SIG-M5 (cell line): ENCODE measurements around the gene TNS1.

ENCODE experiments used
- DNase-seq: peaks from one replicate; lab custom pipeline; 2025; lab: John Stamatoyannopoulos, UW

Gene TNS1

DNA sequence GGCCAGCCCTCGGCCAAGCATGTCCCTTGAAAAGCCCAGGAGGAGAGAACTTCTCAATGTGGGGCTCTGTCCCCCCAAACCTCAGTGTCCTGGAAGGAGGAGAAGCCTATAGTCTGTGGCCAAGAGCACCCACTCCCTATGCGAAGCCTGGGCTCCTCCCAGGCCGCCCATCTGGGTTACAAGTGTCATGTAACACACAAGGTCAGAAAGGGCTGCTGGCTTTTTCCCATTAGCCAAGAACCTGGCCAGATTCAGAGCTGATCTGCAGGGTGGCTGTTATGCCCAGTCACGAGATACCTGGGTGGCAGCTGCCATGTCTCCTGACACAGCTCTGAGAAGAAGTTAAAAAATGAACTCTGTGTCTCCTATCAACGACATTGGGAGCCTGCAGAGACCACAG lies 170.7 kb downstream of the TNS1 start:
- DNase-seq: no peak

DNA sequence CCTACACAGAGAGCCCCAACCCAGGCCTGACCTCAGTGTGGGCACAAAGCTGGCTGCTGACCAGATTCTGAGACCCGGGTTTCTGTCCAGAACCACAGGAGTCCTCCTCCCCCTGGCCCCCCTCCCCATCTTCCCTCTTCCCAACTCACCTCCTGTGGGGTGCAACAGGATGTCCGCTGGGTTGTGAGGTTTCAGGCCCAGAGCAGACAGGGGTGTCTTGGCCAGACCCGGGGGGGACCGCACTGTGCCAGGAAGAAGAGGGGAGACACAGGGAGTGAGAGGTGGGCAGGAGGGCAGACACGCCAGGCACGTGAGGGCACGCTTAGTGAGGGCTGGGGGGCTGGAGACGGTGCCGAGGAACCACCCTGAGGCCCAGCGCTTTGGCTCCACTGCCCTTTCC lies 171.5 kb downstream of the TNS1 start:
- no peak for DNase-seq

DNA sequence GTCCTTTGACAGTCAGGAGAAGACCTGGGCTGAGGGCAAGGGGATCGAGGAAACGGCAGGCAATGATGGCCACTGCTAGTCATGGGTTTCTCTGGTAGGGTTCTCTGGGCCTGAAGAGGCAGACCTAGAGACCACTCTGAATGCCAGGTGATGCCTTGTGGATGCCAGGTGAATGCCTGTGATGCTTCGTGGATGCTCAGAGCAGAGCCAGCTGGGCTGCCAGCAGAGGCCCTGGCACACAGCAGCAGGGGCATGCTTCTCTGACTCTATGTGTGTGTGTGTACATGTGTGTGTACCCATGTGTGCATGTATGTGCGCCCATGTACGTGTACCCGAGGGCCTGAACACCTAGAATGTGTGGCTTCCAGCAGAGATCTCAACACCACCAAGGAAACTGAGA lies 172.0 kb downstream of the TNS1 start:
- DNase-seq: no peak

DNA sequence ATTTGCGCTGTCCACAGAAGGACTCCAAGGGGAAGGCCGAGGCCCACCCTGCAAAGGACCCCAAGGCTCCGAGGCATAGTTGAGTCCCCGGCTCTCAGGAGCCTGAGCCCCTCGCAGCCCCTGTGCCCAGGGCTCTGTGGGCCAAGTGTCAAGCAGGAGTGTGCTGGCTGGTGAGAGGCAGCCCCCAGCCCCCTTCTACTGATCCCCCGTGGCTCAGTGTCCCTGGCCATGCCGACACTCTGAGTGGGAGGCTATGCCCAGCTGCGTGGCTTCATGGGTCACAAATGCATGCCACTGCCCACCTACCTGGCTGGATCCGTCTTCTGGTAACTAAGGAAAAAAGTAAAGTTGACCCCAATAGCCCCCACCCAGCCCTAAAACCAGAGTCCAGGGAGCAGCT lies 172.7 kb downstream of the TNS1 start:
- no peak for DNase-seq

DNA sequence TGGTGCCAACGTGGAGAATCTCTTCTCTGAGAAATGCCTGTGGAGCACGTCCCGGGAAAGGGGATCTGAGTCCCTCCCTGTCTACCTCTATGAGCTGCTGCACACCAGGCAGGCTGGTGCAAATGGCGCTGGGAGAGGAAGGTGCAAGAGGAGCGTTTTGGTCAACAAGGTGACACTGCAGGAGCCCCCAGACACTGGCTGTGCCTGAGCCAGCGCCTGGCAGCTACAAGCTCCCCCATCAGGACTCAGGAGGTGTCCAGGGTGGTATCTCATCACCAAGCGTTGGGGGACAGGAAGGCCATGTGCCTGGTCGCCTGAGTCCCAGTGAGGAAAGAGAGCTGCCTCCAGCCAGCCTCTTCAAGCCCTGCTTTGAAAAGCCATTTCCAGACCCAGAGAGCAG lies 173.4 kb downstream of the TNS1 start:
- no peak for DNase-seq

DNA sequence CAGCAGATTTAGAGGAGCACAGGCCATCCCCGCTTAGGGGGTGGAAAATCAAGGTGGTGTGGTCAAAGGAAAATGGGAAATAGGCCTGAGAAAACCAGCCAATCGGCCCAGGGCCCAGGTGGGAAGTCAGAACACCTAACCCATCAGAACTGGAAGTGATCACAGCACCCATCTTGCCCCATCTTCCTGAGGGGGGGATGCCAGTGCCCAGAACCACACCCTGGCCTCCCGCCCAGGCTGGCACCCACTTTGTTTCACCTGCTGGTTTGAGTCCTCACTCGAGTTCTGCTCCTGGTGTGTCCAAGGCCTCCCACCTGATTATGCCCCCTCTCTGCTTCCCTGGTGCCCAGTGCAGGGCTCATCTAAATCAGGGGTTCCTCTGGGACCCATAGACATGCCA lies 174.5 kb downstream of the TNS1 start:
- DNase-seq: no peak

DNA sequence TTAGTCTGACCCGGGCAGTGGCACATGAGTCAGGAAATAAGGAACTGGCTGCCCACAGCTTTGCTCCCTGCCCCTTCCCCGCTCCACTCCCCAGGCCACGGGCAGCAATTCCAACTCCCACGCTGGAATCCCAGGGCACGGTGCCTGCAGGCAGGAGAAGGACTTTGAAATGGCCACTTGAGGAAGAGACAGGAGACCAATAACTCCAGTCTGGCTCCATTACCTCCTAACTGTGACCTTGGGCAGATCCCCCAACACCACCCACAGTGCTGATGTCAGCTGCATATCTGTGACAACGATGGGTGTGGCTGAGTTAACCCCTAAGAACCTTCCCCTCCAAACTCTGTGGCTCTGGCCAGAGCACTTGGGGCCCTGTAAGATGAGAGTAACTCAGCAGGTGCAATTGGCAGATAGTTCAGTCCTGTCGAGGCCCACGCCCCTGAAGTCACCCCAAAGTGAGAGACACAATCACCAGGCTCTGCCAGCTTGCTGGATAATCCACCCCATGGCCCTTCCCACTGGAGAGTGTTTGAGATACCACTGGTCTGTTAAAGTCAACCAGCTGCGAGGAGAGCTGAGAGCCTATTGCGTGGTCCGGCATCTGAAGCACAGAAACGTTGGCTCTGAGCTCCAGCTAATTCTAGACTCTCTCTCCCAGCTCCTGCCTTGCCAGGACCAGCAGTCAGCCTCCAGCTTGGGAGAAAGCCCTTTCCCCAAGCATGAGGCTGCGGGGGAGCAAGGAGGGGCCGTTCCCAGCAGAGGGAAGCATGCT lies 175.2 kb downstream of the TNS1 start:
- no peak for DNase-seq

DNA sequence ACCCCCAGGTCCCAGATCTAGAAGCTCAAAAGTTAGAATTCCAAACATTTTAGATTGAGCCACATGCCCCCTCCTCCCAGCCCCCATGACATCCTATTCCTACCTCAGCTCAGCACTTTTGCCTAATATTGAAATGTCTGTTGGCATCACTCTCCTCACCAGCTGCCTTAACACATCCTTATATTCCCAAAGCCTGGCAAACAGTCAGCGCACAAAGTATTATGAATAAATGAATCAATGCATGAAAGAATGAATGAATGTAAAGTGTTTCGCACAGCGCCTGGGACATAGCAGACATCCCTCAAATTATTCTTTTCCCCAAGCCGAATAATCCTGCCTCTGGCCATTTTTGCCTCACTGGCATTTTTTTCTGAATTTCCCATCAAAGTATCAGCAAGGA lies 175.8 kb downstream of the TNS1 start:
- DNase-seq: no peak

DNA sequence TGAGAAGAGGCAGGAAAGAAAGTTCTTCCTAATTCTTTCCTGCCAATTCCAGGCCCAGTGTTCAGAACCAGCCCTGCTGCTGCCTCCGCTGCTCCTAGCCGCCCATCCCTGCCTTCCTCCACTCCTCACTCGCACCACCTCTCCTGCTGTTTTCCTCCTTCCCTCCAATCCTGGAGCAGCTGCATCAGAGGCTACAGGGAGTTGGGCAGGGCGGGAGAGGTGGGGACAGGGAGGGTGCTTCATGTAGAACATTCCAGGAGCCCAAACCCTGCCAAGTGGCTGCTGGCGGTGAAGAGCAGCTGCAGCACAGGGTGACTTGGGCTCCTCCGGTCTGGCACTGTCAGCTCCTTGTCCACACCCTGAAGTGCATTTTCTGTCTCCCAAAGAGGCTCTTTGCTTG lies 176.3 kb downstream of the TNS1 start:
- no peak for DNase-seq

DNA sequence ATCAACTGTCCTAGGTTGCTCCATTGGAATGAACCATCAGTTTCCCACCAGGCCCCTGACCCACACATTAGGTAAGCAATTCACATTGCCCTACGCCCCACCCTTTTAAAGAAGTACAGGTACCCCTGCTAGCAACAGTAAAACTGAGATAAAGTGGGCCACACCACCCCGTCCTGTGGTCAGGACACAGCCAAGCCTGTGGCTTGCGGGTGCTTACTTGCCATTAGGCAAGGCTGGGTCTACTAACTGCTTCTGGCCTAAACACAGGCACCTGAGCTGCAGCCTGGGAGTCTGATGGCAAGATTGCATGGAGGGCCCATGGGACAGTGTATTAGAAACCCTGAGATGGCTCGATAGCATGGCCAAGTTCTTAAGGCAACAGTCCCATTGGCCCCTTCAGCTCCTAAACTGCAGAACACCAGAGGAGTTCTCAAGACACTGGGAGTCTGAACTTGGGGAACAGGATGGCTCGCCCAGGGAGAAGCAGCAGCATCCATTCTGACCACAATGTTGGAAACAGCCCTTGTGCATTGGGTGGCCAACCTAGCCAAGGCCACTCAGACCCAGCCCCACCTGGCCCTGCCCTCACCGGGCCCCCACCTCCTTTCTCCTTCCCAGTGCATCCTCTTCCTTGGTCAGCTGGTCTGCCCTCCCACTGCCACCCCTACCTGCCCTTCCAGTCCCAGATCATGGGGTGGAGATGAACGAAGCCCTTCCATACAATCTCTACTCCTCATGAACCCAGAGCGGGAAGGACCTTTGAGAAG lies 177.1 kb downstream of the TNS1 start:
- DNase-seq: no peak

DNA sequence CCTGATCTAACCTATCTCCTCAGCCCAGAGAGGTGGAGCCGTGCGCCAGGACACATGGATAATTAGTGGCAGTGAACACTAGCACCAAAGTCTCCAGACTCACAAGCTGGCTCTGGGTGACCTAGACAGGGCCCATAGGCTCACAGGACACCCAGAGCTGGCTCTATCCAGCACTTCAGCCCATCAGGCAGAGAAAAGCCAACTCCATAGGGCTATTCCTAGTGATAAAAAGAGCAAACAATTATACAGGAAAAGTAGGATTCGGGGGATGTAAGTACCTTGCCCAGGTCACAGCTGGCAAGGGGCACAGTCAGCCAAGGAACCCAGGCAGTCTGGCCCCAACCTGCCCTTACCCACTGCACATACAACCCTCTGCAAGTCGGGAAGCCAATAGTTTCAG lies 178.6 kb downstream of the TNS1 start:
- DNase-seq: no peak

DNA sequence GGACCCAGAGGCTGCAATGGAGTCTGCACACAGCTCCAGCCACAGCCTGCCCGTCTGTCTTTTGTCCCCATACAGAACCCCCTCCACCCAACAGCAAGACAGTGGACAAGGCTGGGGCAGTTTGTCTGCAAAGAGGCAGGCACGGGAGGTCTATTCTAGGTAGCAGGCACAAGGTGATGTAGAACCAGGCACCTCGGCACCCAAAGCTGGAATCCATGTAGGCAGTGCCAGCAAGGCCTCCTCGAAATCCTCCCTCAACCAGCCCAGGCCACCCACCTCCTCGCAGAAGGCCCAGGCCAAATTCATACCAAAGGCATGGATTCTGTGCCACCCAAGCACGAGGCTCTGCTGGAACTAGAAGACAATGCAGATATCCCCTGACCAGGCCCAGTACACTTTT lies 179.2 kb downstream of the TNS1 start:
- no peak for DNase-seq

DNA sequence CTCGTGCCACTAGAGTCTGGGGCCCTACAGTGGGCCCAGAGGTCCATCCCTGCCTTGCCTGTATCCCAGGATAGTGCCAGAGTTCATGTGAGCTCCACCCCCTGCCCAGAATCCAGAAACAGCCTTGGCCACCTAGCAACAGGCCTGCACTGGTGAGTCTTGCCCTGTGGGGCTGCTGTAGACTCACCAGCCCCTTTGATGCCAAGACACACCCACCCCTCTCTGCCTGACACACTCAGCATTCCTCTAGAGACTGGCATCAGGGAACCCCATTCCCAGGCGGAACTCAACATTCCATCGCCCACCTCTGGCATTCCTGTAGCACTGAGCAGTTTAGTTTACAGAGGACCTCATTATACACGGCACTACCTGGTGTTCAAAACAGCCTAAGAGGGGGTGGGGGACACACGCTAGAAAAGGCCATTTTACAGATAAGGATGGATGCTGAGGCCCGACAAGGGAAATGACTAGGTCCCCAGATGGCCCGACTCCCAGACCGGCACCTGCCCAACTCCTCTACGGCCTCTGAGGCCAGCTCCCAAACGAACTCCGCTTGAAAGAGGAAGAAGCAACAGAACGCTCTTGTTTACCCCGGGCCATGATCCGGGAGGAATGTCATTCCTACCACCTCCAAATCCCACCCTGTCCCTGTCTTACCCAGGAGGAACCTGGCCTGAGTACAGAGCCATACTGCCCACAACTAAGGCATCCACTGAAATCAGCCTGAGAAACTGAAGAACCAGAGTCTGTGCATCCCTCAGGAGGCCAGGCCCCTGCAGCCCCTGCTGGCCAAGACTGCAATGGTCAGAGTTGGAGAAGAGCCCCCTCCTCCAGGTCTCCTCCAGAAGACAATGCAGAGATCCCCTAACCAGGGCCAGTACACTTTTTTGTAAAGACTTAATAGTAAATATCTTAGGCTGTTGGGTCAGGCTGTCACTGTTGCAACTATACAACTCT lies 180.2 kb downstream of the TNS1 start:
- no peak for DNase-seq

DNA sequence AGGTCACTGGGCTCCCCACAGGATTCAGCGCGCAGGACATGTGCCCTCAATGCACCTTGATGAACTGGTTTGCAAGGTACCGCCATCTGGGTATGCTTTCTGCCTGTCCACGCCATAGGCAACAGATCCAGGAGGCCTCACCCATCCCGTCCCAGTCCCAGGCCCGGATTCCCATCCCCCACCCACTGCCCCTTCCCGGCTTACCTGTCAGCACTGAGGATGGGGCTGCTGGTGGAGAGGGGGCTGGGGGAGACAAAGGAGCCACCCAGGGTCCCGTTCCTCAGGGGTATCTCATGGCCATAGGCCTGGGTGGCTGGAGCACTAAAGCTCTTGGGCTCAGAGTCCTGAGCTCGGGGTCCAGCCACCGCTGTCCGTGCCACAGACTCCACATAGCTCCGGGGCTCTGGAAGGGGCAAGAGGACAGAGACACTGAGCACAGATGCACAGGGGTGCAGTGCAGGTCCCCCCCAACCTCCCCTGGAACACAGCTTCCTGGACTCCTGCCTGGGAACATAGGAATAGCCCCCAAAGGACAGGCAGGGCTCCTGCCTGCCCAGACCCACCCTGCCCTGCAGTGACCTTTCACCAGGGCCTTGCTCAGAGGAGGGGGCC lies 181.2 kb downstream of the TNS1 start:
- no peak for DNase-seq

DNA sequence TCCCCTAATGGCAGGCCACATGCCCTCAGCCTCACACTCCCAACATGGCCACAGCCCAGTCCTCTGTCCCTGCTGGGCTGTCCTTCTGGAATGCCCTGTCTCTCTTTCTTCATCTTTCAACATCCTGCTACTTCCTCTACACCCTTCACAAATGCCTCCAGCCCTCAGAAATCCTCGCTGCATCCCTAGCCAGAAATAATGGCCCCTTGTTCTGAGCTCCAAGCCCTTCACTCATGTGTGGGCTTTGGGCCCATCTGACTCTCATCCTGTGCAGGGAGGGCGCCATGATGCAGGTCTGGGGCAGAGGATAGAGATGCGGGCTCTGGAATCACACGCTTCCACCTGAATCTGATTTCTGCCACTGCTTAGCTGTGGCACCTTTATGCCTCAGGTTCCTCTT lies 181.9 kb downstream of the TNS1 start:
- DNase-seq: no peak

DNA sequence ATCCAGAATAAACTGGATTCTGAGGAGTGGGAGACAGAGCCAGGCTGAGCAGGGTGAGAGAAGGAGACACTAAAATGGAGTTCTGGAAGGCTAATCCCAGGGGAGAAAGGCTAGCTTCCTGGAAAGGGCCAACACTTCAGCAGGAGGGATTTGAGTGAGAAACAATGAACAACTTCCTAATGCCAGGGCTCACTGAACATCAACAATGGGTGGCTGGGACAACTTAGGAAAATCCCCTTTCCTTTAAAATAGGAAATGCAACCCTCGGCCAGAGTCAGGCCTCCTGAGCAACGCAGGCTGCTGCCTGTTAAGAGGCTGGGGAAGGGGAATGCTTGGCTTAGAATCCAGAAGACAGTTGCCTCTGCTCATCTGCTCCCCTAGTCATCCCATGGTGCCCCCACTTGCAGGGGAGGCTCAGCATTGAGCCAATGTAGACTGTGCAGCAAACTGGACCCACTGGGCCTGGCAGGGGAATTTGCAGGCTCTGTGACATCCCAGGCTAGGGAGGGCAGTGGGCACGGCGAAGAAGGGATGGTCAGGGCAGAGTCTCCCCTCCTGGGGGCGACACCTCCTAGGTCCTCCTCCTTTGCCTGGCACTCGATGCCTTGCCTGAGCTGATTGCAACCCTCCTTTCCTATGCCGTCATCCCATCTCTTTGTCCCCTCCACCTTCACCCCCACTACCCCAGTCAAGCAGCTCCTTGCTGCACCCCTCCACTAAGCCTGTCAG lies 182.5 kb downstream of the TNS1 start:
- DNase-seq: no peak

DNA sequence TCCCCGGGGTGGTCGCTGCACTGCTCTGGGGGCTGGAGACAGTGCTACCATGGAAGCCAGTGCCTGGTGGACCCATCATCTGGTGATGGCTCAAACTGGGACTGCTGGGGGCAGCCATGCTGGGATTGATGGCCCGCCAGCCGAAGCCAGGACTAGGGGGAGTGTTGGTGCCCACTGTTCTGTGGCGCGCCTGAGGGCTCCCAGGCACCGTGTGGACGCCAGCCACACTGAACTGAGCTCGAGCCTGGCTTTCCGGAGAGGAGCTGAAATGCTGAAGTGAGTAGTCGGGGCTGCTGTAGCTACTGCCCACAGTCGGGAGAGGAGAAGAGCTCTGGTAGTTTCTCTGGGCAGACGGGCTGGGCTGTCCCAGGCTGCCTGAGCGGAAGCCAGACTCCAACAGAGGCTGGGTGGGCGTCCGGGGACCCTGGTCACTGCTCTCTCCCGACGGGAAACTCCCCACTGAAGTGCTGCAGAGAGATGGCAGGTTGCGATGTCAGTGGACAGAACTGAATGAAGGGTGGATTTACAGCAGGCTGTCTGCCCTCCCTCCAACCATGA lies 184.4 kb downstream of the TNS1 start:
- DNase-seq: no peak

DNA sequence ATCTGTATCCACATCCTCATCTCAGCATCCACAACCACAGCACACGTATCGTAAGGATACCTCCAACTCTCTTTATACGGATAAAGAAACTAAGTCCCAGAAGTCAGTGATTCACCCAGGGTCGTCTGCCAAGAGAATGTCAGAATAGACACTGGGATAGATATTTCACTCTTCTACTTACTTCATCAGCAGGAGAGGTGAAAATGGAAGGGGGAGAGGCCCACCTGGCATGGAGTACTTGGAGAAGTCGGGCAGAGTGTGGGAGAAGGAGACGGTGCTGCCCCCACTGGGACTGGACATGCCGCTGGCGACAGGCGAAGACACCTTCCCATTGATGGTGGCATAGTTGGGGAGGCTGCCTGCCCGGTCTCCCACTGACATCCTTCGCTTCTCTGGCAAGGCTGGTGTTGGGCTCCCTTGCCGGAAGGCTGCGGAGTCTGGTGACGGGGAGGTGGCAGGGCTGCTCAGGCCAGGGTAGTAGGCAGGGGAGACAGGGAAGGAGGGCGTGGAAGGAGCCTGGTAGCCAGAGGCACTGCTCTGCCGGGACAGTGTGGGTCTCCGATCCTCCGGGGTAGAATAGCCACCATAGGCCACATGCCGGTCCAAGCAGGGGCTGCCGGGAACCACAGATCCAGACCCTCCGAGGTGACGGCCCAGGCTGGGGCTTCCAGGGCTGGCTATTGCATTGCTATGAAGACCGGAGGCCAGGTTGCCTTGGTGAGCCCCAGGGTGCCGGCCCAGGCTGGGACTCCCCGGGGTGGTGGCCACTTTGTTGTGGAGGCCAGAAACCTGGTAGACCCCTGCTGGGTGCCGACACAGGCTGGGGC lies 185.1 kb downstream of the TNS1 start:
- DNase-seq: no peak

DNA sequence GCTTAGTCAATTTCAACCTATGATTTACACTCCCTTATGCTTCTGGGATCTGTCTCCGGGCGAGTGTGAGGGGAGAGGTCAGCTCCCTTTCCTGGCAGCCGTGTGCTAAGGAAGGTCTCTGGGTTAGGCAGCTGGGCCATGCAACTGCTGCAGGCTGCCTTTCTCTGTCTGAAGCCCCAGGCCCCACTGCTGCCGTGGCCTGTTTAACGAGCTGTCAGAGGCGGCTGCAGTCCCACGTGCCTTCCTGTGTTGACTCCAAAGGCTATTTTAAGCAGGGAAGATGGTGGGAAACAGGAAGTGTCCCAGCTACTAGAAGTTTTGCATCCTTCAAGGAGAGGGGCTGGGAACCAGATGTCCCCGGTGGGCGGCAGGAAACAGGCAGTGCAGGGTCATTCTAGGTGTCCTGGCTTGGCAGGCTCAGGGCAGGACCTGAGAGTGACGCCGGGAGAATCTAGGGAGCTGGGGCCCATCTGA lies 186.4 kb downstream of the TNS1 start:
- DNase-seq: no peak

DNA sequence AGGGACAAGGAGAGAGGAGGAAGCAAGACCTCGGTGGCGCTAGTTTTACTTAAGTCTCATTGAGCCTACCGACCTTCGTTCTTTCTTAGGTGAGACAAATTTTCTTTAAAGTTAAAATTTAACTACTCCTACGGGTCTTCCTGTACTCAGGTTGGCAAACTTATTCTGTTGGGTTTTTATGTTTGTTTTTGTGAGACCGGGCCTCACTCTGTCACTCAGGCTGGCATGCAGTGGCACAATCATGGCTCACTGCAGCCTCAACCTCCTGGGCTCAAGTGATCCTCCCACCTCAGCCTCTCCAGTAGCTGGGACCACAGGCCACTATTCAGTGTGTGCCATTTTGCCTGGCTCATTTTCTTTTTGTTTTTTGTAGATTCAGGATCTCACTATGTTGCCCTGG lies 189.0 kb downstream of the TNS1 start:
- no peak for DNase-seq
